GM18508 (cell line): Measurements from ENCODE around the gene LEFTY1.
"Not testable (repeated sequence)": the region's sequence is repeated elsewhere in the genome, so short reads cannot be mapped to it uniquely, and the experiment has no call there.

Experiments
- ATAC-seq: cut with Tn5 transposase; IDR thresholded peaks from one replicate; pipeline ENCODE4 v1.9.1; 2021; ENCODE audit warnings: moderate number of reproducible peaks; ENCODE audit not compliant: insufficient read depth, unreplicated experiment

LEFTY1 gene

DNA sequence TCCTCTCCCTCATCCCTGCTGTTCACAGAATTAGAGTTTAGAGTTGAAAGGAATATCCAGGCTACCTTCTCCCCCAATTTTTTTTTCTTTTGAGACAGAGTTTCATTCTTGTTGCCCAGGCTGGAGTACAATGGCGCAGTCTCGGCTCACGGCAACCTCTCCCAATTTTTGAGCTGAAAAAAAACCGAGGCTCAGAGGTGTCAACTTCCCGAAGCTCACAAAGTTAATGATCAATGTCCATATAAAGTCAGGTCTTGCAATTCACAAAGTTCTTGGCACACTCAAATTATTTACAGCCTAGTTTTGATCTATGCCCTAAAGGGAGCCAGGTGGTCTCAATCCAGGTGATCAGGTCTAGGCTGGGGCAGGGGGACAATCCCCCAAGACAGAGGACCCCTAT, 797 bp upstream of the LEFTY1 start:
- no peak for ATAC-seq

- ATAC-seq: no peak
These were observed 553 bp downstream of the LEFTY1 start for GRCh38 chr1:225888289-225888897.

DNA sequence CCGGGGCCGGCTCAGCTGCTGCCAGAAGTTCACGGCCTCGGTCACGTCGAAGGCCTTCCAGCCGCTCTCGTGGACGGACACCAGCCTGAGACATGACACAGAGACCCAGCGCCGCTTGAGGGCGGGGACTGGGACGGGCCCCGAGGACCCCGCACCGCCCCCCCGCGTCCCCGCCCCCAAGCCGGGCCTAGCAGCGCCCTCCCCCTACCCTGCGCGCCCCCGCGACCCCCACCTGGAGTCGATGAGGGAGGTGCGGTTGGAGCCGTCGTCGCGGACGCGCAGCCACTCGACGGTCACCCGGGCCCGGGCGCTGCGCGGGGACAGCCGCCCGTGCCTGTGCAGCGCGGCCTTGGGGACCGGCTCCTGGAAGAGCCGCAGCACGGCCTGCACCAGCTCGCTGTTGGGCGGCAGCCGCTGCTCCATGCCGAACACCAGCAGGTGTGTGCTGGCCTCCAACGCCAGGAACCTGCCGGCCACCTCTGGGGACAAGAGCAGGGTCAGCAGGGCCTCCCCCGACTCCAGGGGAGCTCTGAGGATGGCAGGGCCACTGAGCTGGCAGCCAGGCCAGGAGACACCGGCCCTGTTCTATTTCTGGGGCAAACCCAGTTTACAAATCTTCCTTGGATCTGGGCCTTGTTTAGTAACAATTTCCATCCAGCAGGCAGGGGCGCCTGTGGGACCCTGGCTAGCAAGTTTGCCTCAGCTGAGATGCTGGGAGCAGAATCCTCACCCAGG, 1.2 kb downstream of the LEFTY1 start:
- ATAC-seq: not testable (repeated sequence)

DNA sequence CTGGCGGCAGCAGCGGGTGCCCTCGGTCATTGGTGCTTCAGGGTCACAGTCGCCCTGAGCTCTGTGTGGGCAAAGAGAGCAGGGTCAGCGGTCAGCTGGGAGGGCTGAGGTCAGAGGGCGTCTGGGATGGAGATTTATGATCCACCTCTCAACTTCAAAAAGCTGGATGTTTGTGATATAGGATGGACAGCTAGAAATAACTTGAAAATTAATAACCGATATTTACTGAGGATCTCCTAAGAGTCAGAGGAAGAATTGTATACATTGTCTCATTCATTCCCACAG, 2.0 kb downstream of the LEFTY1 start:
- ATAC-seq: no peak

DNA sequence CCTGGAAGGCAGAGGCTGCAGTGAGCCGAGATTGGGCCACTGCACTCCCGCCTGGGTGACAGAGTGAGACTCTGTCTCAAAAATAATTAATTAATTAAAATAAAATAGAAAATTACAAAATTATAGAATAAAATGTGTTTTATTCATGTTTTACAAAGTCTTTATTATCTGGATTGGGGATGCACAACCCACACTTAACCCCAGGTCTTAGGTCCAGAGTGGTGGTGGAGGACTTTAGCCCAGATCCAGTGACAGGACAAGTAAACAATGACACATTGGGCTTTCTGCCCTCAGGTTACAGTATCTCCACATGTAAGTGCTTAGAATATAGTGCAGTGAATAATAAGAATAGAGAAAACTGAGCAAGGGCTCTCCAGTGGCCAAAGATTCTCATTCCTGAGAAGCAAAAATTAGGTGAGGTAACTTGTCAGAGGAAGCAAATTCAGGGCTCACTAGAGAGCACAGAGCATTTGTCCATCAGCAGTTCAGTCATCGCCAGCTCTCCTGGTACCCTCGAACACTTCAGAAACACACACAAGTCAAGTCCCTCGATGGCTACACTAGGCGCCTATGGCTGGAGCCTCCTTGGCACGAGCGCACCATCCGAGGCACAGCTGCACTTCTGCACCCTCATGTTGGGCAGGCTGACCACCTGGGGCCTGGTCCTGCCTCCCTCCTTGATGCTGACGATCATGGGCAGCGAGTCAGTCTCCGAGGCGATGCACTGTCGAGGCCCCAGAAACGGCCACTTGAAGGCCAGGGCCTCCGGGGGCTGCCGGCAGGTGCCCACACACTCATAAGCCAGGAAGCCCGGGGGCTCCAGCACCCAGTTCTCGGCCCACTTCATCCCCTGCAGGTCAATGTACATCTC, 2.6 kb downstream of the LEFTY1 start:
- ATAC-seq: no peak

- ATAC-seq: no peak
These were observed 3.6 kb downstream of the LEFTY1 start for GRCh38 chr1:225885336-225885735.

DNA sequence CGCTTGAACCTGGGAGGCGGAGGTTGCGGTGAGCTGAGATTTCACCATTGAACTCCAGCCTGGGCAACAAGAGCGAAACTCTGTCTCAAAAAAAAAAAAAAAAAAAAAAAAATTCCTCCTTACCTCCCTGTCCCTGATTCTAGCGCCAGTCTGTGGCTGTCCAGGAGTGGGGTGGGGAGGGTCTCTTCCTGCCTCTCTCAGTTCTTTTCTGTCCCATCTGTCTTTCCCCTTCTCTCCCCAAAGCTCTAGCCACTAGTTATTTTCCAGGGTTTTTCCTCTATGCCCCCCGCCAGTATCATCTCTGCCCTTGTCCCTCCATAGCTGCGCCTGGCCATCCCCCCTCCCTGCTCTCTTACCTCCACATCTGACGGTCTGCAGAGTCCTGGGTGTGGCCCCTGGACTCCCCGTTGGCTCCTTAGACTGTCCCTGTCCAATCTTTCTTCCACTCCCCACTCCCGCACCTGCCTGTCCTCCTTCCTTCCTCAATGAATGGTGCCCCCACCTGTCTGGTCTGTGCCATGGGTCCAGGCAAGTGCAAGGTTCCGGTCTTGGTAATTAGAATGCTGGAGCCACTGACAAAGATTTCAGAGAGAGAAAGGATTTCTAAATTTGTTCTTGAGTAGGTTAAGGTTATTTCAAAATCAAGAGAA, 5.2 kb downstream of the LEFTY1 start:
- ATAC-seq: no peak

- ATAC-seq: peak; percentile 9
These were observed 6.0 kb downstream of the LEFTY1 start for GRCh38 chr1:225882694-225883615.

DNA sequence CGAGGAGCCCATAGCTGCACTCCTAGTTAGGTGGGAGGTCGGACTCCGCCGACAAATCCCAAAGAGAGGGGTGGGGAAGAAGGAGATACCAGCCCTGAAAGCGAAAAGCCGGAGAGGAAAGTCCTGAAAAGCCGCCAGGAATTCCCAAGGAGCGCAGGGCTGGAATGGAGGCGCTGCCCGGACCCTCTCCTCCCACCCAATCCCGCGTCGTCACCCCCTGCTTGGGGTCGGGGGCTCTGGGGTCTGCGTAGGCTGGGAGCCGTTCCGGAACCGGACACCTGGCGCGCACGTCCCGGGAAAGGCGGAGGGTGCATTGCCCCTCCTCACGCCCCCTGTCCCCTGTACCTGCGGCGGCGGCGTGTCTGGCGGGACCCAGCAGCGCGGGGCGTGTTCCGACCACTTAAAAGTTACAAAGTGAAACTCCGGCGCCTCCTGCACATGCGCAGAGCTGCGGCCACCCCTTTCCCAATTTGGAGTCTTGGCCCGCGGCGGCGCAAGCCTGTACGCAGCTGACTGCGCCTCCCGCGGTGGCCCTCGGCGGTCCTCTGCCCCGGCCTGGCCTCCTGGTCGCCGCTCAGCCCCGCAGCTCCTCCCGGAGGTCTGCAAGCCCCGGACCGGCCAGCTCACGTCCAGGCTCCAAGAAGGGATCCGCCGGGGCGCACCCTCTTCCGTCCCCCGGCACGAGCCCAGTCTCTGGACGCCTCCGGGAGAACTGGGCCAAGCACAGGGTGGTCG, 6.8 kb downstream of the LEFTY1 start, which contains the start of gene TMEM63A:
Gene TMEM63A, minus strand, starts transcription at position 422 of the 735 bp plus-strand sequence. CDS start 4,800 bp downstream, outside the sequence.
- ATAC-seq: peak; percentile 53

- ATAC-seq: no peak
These were observed 7.6 kb downstream of the LEFTY1 start for GRCh38 chr1:225881081-225881958.

- no peak for ATAC-seq
These were observed 8.3 kb downstream of the LEFTY1 start for GRCh38 chr1:225880636-225881035.

GRCh38 chr1:225880222-225880588, 8.7 kb downstream of the LEFTY1 start:
- ATAC-seq: no peak

- ATAC-seq: no peak
These were observed 9.3 kb downstream of the LEFTY1 start for GRCh38 chr1:225879521-225880221.

GRCh38 chr1:225878282-225878681, 10.7 kb downstream of the LEFTY1 start:
- ATAC-seq: no peak

DNA sequence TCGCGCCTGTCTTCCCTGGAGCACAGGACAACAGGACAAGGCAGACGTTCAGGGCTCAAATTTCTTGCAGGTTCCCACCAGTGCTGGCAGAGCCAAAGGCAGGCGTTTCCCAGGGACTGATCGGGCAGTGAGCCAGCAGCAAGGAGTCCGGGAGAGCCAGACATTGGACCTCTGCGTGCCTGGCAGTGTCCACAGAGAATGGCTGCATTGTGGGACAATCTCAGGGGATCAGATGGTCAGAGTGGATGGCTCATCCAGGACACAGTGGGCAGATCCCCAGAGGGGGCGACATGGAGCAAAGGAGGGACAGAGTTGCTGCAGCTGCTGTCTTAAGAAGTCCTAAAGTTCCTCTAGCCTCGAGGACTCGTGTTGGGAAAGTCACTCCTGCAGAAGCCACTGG, 11.4 kb downstream of the LEFTY1 start:
- no peak for ATAC-seq

- ATAC-seq: no peak
These were observed 11.9 kb downstream of the LEFTY1 start for GRCh38 chr1:225876900-225877510.
